ENCODE results near the gene MANSC4.

- TF ChIP-seq CTCF (IDR thresholded peaks at IDR 0.05) (no peak), POLR2A (IDR thresholded peaks at IDR 0.05) (no peak)
These were observed 37.7 kb upstream of the MANSC4 start for GRCh38 chr12:27817766-27818165.

Measured in body of pancreas (tissue), 4 donors.